Astrocyte (in vitro differentiated cells and primary cell): ENCODE measurements around the gene RASGRP3.

ENCODE experiments used
- EZH2 ChIP-seq: IDR thresholded peaks from 2 replicates; pipeline ENCODE4 v1.6.1; 2012; ENCODE audit warnings: mild to moderate bottlenecking, low read length, inconsistent platforms; ENCODE audit not compliant: insufficient read depth
- TF ChIP-seq, protein P1 (sequence below): IDR thresholded peaks from 2 replicates; pipeline ENCODE4 v1.5.1; 2011; ENCODE audit warnings: low read depth, mild to moderate bottlenecking, inconsistent platforms, low read length, moderate library complexity; ENCODE audit not compliant: insufficient read depth

DNA sequence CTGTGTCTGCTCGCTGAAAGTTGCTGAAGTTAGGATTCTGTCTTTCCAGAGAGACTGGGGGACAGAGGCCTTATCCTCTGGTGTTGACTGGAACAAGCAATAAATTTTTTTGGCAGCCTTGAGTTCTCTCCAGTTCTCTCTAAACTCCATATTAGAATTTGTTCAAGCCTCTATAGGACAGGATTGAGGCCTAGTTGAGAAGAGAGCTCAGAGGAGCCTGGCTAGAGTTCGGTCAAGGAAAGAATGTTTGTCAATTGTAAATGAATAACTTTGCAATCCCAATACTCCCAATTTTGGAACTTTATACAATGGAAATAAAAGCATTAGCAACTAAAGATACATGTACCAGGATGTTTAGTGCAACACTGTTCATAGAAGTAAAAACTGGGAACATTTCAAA is 16.7 kb upstream of the RASGRP3 start:
- TF ChIP-seq, protein P1, sequence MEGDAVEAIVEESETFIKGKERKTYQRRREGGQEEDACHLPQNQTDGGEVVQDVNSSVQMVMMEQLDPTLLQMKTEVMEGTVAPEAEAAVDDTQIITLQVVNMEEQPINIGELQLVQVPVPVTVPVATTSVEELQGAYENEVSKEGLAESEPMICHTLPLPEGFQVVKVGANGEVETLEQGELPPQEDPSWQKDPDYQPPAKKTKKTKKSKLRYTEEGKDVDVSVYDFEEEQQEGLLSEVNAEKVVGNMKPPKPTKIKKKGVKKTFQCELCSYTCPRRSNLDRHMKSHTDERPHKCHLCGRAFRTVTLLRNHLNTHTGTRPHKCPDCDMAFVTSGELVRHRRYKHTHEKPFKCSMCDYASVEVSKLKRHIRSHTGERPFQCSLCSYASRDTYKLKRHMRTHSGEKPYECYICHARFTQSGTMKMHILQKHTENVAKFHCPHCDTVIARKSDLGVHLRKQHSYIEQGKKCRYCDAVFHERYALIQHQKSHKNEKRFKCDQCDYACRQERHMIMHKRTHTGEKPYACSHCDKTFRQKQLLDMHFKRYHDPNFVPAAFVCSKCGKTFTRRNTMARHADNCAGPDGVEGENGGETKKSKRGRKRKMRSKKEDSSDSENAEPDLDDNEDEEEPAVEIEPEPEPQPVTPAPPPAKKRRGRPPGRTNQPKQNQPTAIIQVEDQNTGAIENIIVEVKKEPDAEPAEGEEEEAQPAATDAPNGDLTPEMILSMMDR: no peak
- TF ChIP-seq EZH2: no peak
